HepG2 (cell line): ENCODE results near the gene NT5C1B. TPM values are rescaled to one million over a fixed set of nuclear protein-coding genes. Genes with fewer than 3 reads are reported as not detected.

Experiments
- ARHGAP35 ChIP-seq: sonication (generic); formaldehyde crosslinking; IDR thresholded peaks from 2 replicates; pipeline ENCODE4 v1.9.0; 2022; ENCODE audit warnings: mild to moderate bottlenecking, inconsistent platforms, moderate library complexity, missing genetic modification reagents, borderline replicate concordance
- BRF2 ChIP-seq: sonication (generic); formaldehyde crosslinking; IDR thresholded peaks from 2 replicates; pipeline ENCODE4 v1.8.1; 2022; ENCODE audit warnings: mild to moderate bottlenecking, missing genetic modification reagents
- HIC2 ChIP-seq: sonication (generic); formaldehyde crosslinking; IDR thresholded peaks from 2 replicates; pipeline ENCODE4 v1.9.0; 2022; ENCODE audit warnings: low read depth, missing genetic modification reagents
- HOXA5 ChIP-seq: sonication (generic); formaldehyde crosslinking; IDR thresholded peaks from 2 replicates; pipeline ENCODE4 v1.4.0; 2020; ENCODE audit warnings: missing genetic modification reagents
- HOXA7 ChIP-seq: sonication (generic); formaldehyde crosslinking; IDR thresholded peaks from 2 replicates; pipeline ENCODE4 v1.8.1; 2022; ENCODE audit warnings: mild to moderate bottlenecking, missing genetic modification reagents, moderate library complexity
- IKZF5 ChIP-seq: IDR thresholded peaks from 2 replicates; pipeline ENCODE4 v1.6.1; 2018; ENCODE audit warnings: missing genetic modification reagents, mild to moderate bottlenecking, missing compliant biosample characterization
- NCOA5 ChIP-seq: sonication (generic); formaldehyde crosslinking; IDR thresholded peaks from 2 replicates; pipeline ENCODE4 v1.4.0; 2020; ENCODE audit warnings: missing genetic modification reagents
- RBM39 ChIP-seq: fragments of 200-400 bp; formaldehyde crosslinking; IDR thresholded peaks from one replicate; pipeline ENCODE4 v1.6.1; 2018; ENCODE audit warnings: antibody characterized with exemption, mild to moderate bottlenecking, low read depth, low read length; ENCODE audit not compliant: poor library complexity, severe bottlenecking
- RCOR2 ChIP-seq: IDR thresholded peaks from 2 replicates; pipeline ENCODE4 v1.6.1; 2016; ENCODE audit warnings: missing biosample characterization, missing genetic modification reagents
- SIX4 ChIP-seq: sonication (generic); formaldehyde crosslinking; IDR thresholded peaks from 2 replicates; pipeline ENCODE4 v1.4.0; 2020; ENCODE audit warnings: missing genetic modification reagents
- STAT5B ChIP-seq: sonication (generic); formaldehyde crosslinking; IDR thresholded peaks from 2 replicates; pipeline ENCODE4 v1.4.0; 2020; ENCODE audit warnings: missing genetic modification reagents
- TEAD2 ChIP-seq: sonication (generic); formaldehyde crosslinking; IDR thresholded peaks from 2 replicates; pipeline ENCODE4 v1.9.0; 2021; ENCODE audit warnings: missing genetic modification reagents
- THYN1 ChIP-seq: sonication (generic); formaldehyde crosslinking; IDR thresholded peaks from 2 replicates; pipeline ENCODE4 v1.8.1; 2023; ENCODE audit warnings: low read depth, mild to moderate bottlenecking, moderate library complexity, missing genetic modification reagents, borderline replicate concordance
- ZBTB10 ChIP-seq: sonication (generic); formaldehyde crosslinking; IDR thresholded peaks from 2 replicates; pipeline ENCODE4 v1.4.0; 2020; ENCODE audit warnings: missing genetic modification reagents, borderline replicate concordance
- ZFP37 ChIP-seq: sonication (generic); formaldehyde crosslinking; IDR thresholded peaks from 2 replicates; pipeline ENCODE4 v1.4.0; 2020; ENCODE audit warnings: missing genetic modification reagents, borderline replicate concordance
- ZNF607 ChIP-seq: sonication (generic); formaldehyde crosslinking; IDR thresholded peaks from 2 replicates; pipeline ENCODE4 v1.5.1; 2020; ENCODE audit warnings: missing genetic modification reagents, mild to moderate bottlenecking, borderline replicate concordance
- ZNF780A ChIP-seq: sonication (generic); formaldehyde crosslinking; IDR thresholded peaks from 2 replicates; pipeline ENCODE4 v1.8.0; 2022; ENCODE audit warnings: mild to moderate bottlenecking, missing genetic modification reagents, moderate library complexity
- ZNF800 ChIP-seq: sonication (generic); formaldehyde crosslinking; IDR thresholded peaks from 2 replicates; pipeline ENCODE4 v1.4.0; 2020; ENCODE audit warnings: missing genetic modification reagents
- ZNF879 ChIP-seq: sonication (generic); formaldehyde crosslinking; IDR thresholded peaks from 2 replicates; pipeline ENCODE4 v1.8.1; 2023; ENCODE audit warnings: missing genetic modification reagents
- polyA plus RNA-seq, 8 experiments: library from polyadenylated mRNA; depleted of rRNA in 3 of 8; stranded (reverse) in 7 of 8; unstranded in 1 of 8; fragments of >200 nt; fragmentation: Illumina TruSeq in 4 of 8; extraction: Trizol in 4 of 8; gene quantifications; 2 replicates each; pipeline versions ENCODE4 v1.2.1 to v1.2.3, GENCODE V29; 2011 to 2016; ENCODE audit warnings: low read depth in 4 of 8, missing spikeins in 1 of 8, mixed read lengths in 1 of 8; ENCODE audit not compliant: insufficient read depth in 1 of 8
- total RNA-seq, 5 experiments: library from RNA; depleted of rRNA; stranded (reverse); fragments of >200 nt; fragmentation: Illumina TruSeq; extraction: Trizol; gene quantifications; 2 replicates each; pipeline ENCODE4 v1.2.3, GENCODE V29; 2016; ENCODE audit warnings: low read depth in 1 of 5

Gene NT5C1B
- total and polyA plus RNA-seq, 2 of the 13 experiments (the other 11 are each of a cell fraction or from before 2014, with no cell fraction given) = not detected

- TF ChIP-seq ZNF800 (peak; percentile 83; the same call in 1 of the 2 replicates), RBM39 (peak; percentile 91), HOXA7 (CRISPR knock-in tag) (no peak), STAT5B (CRISPR knock-in tag) (no peak), ZBTB10 (CRISPR knock-in tag) (peak; percentile 61), ZFP37 (no peak), SIX4 (CRISPR knock-in tag) (no peak), IKZF5 (CRISPR knock-in tag) (peak; percentile 83), HIC2 (CRISPR knock-in tag) (peak; percentile 45; the same call in 1 of the 2 replicates), BRF2 (peak; percentile 96), NCOA5 (CRISPR knock-in tag) (no peak), ZNF879 (no peak), ZNF607 (peak; percentile 78), THYN1 (CRISPR knock-in tag) (0 out of 2 replicates have a peak, but pooled peaks have one; percentile 42), ZNF780A (no peak), TEAD2 (CRISPR knock-in tag) (no peak), ARHGAP35 (peak; percentile 90), HOXA5 (CRISPR knock-in tag) (0 out of 2 replicates have a peak, but pooled peaks have one; percentile 3), RCOR2 (no peak)
These were observed 29.2 kb downstream of the NT5C1B start, which contains the start of gene RDH14 (continued) for GRCh38 chr2:18560031-18560796.
